Ascending aorta (tissue), 2 donors: ENCODE measurements around the gene SUGP2. TPM values are rescaled to one million over a fixed set of nuclear protein-coding genes. Genes with fewer than 3 reads are reported as not detected.

Source experiments
- DNase-seq, 2 donors: peaks; one replicate each; pipeline ENCODE4 v3.0.0-alpha.2; 2019; ENCODE audit warnings: low spot score in 2 of 2
- H3K27ac ChIP-seq, 2 donors: fragments of 200-600 bp; sonication (generic); one replicate each; pipeline ENCODE4 v1.5.1; 2016 to 2017; ENCODE audit warnings: mild to moderate bottlenecking in 1 of 2
- H3K27me3 ChIP-seq: fragments of 200-600 bp; sonication (generic); one replicate; pipeline ENCODE4 v1.5.1; 2017
- H3K36me3 ChIP-seq, 2 donors: fragments of 200-600 bp; sonication (generic); one replicate each; pipeline ENCODE4 v1.5.1; 2016
- H3K4me1 ChIP-seq, 2 donors: fragments of 200-600 bp; sonication (generic); one replicate each; pipeline ENCODE4 v1.5.1; 2016 to 2017; ENCODE audit warnings: mild to moderate bottlenecking in 1 of 2
- H3K4me3 ChIP-seq, 2 donors: fragments of 200-600 bp; sonication (generic); one replicate each; pipeline ENCODE4 v1.5.1; 2016 to 2017; ENCODE audit warnings: mild to moderate bottlenecking in 1 of 2
- H3K9me3 ChIP-seq, 2 donors: fragments of 200-600 bp; sonication (generic); one replicate each; pipeline ENCODE4 v1.5.1; 2016
- intact Hi-C: fragments of 100-400 bp; cut with DNase I; formaldehyde crosslinking; loops from one replicate; pipeline ENCODE4 v1.15.1; 2023
- total RNA-seq: library from RNA; depleted of rRNA; stranded (reverse); fragments of >200 nt; gene quantifications from one replicate; pipeline ENCODE4 v1.1.0, GENCODE V29; 2016
- TF ChIP-seq, protein P1 (sequence below), 3 experiments: fragments of 200-600 bp in 2 of 3; fragments of 450-650 bp in 1 of 3; sonication (generic) in 2 of 3; IDR thresholded peaks; one replicate each; pipeline ENCODE4 v1.5.1; 2016 to 2019; ENCODE audit warnings: antibody characterized with exemption in 3 of 3, mild to moderate bottlenecking in 1 of 3, moderate library complexity in 1 of 3

The SUGP2 gene
- total RNA-seq, result 23.6 TPM

DNA sequence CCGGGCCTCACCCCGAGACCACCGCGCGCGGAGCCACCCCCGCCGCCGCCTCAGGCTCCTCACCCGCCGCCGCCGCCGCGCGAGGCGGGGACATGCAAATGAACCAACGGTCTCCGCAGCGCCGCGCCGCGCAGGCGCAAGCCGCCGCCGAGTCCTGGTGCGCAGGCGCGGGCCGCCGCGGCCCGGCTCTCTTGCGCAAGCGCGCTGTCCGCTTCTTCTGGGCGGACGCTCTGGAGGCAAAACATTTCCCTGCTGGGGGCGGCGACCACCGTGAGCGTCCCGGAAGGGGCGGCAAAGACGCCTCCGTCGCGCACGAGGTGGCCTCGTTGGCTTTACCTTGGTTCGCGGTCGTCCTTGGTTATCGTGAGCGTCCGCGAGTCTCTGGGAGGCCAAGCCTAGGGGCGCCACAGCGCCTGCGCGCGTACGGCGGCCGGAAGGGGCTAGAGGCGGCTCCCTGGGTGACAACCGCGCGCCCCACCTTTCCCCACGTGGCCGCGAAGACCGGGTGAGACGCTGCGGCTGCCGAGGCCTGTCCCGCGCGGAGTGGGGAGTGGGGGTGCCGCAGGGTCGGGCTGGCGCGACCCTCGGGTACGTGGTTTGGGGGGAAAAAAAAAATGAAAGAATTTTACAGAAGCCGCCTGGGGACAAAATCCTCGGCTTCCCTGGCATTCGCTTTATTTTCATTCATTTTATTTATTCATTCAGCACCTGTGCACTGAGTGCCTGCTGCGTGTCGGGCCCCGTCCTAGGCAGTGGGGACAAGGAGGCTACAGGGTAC is at the start of gene SUGP2, which contains the start of gene ARMC6:
Gene SUGP2, minus strand, starts transcription at position 92 of the 778 bp plus-strand sequence. CDS start 2,446 bp downstream, outside the sequence.
Gene ARMC6, plus strand, starts transcription at position 178 of the 778 bp plus-strand sequence. CDS start 607 bp downstream, outside the sequence.
- intact Hi-C loops, result loop anchor here (1.0 to 5.0 kb wide), 2 partner anchors 30 to 116 kb away; partner anchors contain the start of genes COPE, DDX49 and SLC25A42
- H3K4me1 ChIP-seq, result peaks cover 5 to 14% of the 10 kb centered on the region in 2 donors
- H3K36me3 ChIP-seq, result peaks cover 10 to 21% of the 10 kb centered on the region in 2 donors

DNA sequence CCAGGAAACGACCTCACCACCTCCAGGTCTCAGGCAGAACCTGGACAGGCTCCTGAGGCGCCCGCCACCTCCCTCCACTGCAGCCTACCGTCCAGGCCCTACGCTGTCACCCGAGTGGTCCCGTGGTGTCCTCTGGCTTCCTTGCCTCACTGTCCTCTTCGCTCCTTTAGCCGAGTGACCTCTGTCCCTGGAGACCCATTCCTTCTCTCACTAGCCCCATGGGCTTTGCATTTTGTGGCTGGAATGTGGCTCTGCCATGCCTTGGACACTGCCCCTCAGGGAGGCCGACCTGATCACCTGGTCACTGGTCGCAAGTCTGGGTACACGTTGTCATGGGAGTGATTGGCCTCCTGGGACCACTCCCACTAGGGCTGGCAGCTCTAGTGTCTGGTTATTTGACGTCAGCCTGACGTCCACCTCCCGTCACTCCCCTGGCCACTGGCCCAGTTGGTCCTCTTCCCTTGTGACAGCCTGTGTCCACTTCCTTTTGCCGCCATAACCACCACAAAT is 48.4 kb upstream of the SUGP2 start:
- Histone ChIP-seq H3K9me3 (no peaks in the 10 kb centered on the region), H3K4me1 (no peaks in the 10 kb centered on the region), H3K36me3 (peaks cover 0 to 5% of the 10 kb centered on the region in 2 donors), H3K4me3 (no peak overlapping the region), H3K27me3 (no peaks in the 10 kb centered on the region), H3K27ac (no peak overlapping the region)
- TF ChIP-seq, protein P1, sequence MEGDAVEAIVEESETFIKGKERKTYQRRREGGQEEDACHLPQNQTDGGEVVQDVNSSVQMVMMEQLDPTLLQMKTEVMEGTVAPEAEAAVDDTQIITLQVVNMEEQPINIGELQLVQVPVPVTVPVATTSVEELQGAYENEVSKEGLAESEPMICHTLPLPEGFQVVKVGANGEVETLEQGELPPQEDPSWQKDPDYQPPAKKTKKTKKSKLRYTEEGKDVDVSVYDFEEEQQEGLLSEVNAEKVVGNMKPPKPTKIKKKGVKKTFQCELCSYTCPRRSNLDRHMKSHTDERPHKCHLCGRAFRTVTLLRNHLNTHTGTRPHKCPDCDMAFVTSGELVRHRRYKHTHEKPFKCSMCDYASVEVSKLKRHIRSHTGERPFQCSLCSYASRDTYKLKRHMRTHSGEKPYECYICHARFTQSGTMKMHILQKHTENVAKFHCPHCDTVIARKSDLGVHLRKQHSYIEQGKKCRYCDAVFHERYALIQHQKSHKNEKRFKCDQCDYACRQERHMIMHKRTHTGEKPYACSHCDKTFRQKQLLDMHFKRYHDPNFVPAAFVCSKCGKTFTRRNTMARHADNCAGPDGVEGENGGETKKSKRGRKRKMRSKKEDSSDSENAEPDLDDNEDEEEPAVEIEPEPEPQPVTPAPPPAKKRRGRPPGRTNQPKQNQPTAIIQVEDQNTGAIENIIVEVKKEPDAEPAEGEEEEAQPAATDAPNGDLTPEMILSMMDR (IDR thresholded peaks at IDR 0.05), result no peak
- intact Hi-C loops, result no loop called here
- DNase-seq, result no peak

More for the DNA sequence above, at the start of gene SUGP2, which contains the start of gene ARMC6:
- H3K27me3 ChIP-seq, result no peaks in the 10 kb centered on the region
- peak within 1 kb of the TSS; percentile 92 to 96 for H3K4me3 ChIP-seq
- no peaks in the 10 kb centered on the region for H3K9me3 ChIP-seq
- TF ChIP-seq, protein P1 (IDR thresholded peaks at IDR 0.05), result peak; percentile 7 to 49 (median 16)
- peak; percentile 46 to 90 for DNase-seq
- peak within 1 kb of the TSS; percentile 85 to 94 for H3K27ac ChIP-seq

DNA sequence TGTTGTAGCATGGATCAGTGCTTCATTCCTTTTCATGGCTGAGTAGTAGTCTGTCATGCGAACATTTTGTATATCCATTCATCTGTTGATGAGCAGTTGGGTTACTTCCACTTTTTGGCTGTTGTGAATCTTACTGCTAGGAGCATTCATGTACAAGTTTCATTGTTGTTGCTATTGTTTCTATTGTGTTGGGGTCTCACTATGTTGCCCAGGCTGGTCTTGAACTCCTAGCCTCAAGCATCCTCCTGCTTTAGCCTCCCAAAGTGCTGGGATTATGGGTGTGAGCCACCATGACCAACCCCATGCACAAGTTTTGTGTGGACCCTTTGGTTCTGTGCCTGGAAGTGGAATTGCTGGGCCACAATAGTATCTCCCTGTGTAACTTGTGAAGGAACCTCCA is 46.3 kb upstream of the SUGP2 start:
- H3K4me1 ChIP-seq, result no peaks in the 10 kb centered on the region
- TF ChIP-seq, protein P1 (IDR thresholded peaks at IDR 0.05), result no peak
- no peak overlapping the region for H3K4me3 ChIP-seq
- intact Hi-C loops, result no loop called here
- H3K27ac ChIP-seq, result no peak overlapping the region
- H3K36me3 ChIP-seq, result peaks cover 0 to 5% of the 10 kb centered on the region in 2 donors
- H3K9me3 ChIP-seq, result no peaks in the 10 kb centered on the region
- no peaks in the 10 kb centered on the region for H3K27me3 ChIP-seq
- DNase-seq, result no peak

DNA sequence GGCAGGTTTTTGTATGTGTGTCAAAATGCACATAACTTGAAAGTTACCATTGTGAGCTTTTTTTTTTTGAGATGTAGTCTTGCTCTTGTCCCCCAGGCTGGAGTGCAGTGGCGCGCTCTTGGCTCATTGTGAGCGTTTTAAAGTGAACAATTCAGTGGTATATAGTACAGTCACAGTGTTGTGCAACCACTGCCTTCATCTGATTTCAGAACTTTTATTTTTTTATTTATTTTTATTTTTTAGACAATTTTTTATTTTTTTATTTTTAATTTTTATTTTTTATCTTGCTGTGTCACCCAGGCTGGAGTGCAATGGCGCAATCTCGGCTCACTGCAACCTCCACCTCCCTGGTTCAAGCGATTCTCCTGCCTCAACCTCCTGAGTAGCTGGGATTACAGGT is 45.5 kb upstream of the SUGP2 start:
- intact Hi-C loops, result no loop called here
- no peak overlapping the region for H3K27ac ChIP-seq

DNA sequence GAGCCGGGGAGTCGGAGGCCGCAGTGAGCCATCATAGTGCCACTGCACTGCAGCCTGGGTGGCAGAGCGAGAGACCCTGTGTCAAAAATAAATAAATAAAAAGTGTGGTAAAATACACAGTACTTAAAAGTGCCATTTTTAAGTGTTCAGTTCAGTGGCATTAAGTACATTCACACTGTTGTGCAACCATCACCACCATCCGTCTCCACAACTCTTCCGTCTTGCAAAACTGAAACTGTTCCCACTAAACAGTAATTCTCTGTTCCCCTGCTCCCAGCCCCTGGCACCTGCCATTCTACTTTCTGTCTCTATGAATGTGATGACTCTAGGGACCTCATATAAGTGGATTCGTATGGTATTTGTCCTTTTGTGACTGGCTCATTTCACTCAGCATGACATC is 43.8 kb upstream of the SUGP2 start:
- H3K27ac ChIP-seq, result no peak overlapping the region
- H3K9me3 ChIP-seq, result no peaks in the 10 kb centered on the region
- no peak overlapping the region for H3K4me3 ChIP-seq
- peaks cover 0 to 5% of the 10 kb centered on the region in 2 donors for H3K36me3 ChIP-seq
- no peaks in the 10 kb centered on the region for H3K27me3 ChIP-seq
- intact Hi-C loops, result no loop called here
- DNase-seq, result no peak
- TF ChIP-seq, protein P1 (IDR thresholded peaks at IDR 0.05), result no peak
- no peaks in the 10 kb centered on the region for H3K4me1 ChIP-seq

More for the DNA sequence above, 45.5 kb upstream of the SUGP2 start:
- Histone ChIP-seq H3K36me3 (peaks cover 0 to 5% of the 10 kb centered on the region in 2 donors), H3K4me3 (no peak overlapping the region), H3K27me3 (no peaks in the 10 kb centered on the region), H3K4me1 (no peaks in the 10 kb centered on the region), H3K9me3 (no peaks in the 10 kb centered on the region)
- TF ChIP-seq, protein P1 (IDR thresholded peaks at IDR 0.05), result no peak
- no peak for DNase-seq
